Stimulated activated CD8-positive, alpha-beta memory T cell treated with anti-CD3 and anti-CD28 coated beads, Interleukin-4, amount 100 ng/mL, for 4 hours (primary cell): Measurements from ENCODE around the gene C17orf100.

Source experiments
- DNase-seq, 2 donors: peaks; one replicate each; pipeline ENCODE4 v3.0.0-alpha.2; 2020; ENCODE audit warnings: low read depth in 2 of 2, low spot score in 1 of 2

C17orf100 gene

DNA sequence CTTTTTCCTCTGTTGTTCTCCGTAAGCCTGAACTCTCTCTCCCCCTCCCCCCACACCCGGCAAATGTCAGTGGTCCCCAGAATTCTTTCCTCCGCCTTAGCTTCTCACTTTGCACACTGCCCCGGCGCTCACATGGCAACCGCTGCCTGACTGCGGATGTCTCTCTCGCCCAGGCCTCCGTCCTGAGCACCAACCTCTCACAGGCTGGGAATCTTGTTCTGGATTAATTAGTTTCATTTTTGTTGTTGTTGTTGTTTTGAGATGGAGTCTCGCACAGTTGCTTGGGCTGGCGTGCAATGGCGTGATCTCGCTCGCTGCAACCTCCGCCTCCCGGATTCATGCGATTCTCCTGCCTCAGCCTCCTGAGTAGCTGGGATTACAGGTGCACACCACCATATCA, 16.7 kb downstream of the C17orf100 start:
- no peak for DNase-seq

DNA sequence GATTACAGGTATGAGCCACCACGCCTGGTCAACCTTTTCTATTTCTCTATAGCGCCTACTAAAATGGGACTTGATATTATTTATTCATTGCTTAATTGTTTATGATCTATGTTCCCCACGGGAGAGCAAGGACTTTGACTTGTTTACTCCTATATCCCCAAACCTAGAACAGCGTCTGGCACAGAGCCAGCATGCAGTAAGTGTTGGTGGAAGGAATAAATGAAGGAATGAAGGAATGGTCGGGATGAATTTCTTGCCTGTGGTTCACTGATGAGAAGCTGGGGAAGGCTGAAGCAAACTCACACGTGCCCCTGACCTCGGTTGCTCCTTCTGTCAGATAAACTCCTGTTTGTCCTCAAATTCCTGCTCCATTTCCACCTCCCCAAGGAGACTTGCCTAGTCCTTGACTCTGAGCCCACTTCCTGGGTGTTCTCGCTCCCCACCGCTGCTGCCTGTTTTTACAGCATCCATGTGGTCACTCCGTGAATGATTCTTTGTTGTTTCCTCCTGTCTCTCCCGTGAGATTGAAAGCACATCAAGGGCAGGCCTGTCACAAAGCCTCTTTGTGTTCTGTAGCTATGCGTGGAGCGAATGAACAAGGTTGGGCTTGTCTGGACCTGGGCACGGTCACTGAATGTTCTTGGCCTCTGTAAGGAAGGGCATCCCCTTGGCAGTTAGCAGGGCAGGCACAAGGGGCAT, 17.3 kb downstream of the C17orf100 start:
- no peak for DNase-seq

DNA sequence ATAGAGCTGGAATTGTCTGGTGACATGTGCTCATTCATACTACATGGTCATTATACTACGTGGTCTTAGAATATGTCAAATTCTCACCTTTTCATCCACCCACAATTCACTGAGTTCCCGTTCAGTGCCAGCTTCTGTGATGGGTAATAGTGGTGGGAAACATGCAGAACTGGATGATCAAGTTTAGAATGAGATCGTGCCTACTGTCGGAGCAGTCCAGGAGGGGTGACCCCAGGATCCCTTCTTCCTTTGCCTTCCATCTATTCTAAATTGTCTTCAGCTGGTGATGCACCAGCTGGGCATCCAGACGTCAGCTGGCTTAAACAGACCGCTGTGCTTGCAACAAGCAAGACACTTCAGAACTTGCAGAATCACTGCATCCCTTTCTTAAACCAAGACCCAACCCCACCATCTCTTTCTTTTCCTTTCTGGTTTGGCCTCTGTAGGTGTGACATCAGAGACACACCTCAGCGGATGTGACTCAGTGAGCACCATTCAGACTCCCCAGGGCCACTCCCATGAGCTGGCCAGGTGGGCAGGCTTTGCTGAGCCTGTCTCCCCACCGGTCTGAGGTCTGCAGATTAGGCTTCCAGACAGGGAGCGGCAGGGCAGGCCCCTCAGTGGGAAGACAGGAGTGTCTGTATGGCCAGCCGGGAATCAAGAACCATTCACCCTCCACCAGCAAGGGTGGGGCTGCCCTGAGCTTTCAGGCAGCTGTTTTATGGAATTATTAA, 18.1 kb downstream of the C17orf100 start:
- no peak for DNase-seq

DNA sequence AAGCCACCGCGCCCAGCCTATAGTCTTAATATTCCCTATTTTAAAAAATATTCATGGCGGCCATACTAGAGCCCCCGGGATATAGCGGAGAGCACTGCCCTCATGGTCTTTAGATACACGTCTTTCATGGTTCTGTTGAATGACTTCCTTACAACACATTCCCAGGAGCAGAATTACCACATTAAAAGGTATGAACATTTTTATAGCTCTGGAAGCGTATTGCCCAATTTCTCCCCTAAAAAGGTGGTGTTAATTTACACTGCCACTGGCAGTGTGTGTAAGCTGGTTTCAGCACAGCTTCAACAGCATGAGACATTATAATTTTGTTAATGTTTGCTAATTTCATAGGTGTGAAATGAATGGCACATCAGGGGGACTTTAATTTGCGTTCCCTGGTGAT, 19.0 kb downstream of the C17orf100 start:
- DNase-seq: no peak

DNA sequence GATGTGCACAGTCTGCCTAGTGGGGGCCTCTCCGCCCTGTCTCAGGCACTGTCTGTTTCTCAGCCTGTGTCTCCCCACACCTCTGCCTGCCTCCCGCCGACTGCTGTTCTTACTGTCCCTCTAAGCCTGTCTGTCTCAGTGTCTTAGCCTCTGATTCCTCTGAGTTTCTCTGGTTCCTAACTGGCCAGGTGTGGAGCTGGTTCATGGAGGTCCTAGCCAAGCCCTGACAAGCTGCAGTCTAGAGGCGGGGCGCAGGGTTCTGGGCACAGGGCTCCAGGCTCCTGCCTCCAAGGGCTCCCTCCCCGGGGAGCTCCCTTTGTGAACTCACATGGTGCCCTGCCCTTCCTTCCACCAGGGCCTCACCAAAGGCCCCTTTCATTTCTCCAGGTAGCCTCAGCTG, 19.4 kb downstream of the C17orf100 start:
- no peak for DNase-seq

DNA sequence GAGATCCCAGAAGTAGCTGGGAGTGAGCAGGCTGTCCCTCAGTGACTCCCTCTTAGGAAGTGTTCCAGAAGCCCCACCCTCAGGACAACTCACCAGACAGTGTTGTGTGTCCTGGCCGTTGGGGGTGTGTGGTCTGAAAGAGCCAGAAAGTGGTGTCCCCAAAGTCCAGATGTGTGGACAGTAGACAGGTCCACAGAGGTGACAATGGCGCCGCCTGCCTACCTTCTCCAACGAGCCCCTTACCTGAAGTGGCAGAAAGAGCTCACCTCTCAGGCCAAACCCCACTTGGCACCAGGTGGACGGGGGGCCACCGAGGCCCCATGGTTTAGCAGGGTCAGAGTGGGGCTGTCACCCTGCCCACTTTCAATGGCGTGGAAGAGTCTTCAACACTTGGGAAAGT, 19.9 kb downstream of the C17orf100 start:
- no peak for DNase-seq

DNA sequence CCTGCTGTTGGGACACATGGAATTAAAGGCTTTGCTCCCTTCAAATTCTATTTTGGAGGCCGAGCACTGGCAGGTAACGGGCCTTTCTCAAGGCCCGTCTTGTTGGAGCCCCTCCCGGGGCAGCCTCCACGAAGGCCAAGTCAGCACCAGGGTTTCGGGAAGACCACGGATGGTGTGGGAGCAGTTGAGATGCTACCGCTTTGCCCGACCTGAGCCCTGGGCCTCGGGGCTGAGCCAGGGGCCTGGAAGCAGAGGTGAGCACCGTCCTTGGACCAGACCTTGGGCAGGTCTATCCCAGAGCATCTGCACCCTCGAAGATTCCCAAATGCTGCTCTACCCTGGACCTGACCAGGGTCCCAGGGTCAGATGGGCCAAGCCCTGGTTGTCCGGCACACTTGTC, 23.0 kb downstream of the C17orf100 start:
- no peak for DNase-seq

DNA sequence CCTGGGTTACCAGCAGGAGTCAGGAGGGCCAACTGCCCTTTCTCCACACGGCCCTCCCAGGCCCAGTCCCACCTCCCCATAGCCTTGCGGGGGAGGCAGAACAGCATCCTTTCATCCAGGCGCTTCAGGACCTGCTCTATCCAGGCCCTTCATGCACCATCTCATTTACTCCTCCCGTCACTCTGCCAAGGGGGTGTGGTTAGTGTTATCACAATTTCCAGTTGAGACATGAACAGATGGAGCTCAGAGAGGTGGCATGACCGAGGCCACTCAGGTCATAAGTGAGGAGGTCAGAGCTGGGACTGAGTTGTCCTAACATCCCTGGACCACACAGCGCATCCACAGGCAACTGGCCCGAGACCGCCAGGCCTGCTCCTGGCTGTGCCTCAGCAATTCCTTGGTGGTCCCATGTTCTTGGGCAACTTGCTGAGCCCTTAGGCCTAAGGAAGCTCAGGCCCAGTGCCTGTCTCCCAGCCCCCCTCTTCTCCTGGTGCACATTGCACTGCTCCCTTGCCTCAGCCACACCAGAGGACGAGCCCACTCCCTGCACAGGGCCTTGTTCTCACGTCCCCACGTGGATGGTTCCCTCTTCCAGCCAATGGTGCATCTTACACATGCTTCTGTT, 23.8 kb downstream of the C17orf100 start:
- no peak for DNase-seq

DNA sequence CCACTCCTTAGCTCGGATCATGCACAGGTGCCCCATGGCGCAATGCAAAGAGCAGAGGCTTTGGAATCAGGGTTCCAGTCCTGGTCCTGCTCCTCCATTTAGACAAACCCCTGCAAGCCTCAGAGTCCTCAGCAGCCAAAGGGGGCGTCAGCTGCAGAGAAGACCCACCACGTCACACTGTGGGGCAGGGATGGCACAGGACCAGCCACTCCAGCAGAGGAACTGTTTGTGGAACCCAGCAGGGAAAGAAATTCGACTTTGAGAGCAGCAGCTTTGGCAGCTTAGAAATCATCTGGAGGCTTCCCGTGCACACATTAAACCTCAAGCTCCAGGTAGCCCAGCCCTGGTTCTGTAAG, 25.2 kb downstream of the C17orf100 start:
- DNase-seq: no peak

DNA sequence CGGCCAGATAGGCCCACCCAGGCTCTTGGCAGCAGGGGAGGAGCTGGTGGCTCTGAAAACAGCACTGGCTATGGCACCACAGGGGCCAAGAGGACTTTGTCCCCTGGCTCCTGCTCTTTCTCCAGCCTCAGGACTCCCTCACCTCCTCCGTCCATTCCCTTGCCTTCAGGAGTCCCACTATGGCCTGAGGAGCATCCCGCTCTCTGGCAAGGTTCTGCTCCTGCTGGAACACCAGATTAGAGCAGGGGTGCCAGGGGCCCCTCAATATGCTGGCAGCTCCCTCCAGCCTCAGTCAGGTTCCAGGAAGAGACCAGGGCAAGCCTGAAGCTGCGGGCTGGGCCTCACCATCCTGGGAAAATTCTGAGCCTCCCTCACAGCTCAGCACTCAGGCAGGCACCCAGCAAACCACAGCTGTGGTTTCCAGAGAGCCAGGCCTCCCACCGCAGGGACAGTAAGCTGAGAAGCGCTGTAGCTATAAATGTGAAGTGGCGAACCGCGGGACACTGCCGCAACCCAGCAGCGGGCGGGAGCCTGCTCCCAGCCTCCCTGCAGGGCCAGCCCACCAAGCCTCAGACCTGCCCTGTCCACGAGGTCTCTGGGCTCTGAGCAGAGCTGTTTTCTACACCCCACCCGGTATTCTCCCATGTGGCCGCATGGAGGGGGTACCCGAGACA, 25.7 kb downstream of the C17orf100 start:
- DNase-seq: no peak

DNA sequence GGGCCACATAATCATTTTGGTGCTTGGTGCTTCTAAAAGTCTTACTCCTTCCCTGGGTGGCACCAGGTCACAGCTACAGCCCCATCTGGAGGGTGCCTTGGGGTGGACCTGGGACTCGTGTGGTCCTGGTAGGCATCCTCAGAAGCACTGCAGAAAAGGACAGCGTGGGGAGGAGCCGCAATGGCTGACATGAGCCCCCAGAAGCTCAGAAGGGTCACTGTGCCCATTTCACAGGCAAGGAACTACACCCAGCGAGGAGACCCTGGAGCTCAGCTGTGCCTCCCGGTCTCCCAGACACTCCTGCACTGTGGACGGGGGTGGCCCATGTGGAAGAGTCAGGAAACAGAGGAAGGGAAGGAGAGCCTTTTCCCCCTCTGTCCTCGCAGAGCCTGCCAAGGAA, 26.4 kb downstream of the C17orf100 start:
- DNase-seq: no peak

DNA sequence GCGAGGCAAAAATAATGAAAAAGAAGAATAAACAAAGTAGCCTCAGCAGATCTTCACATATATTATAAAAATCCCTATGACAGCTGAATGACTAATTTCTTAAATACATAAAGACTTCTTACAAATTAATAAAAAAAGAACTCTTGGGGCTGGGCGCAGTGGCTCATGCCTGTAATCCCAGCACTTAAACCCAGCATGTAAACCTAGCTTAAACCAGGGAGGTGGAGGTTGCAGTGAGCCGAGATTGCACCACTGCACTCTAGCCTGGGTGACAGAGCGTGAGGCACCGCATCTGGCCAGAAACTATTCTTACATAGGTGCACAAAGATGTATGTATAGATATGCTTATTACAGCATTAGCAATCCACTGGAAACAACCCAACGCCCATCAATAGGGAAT, 27.7 kb downstream of the C17orf100 start:
- no peak for DNase-seq

DNA sequence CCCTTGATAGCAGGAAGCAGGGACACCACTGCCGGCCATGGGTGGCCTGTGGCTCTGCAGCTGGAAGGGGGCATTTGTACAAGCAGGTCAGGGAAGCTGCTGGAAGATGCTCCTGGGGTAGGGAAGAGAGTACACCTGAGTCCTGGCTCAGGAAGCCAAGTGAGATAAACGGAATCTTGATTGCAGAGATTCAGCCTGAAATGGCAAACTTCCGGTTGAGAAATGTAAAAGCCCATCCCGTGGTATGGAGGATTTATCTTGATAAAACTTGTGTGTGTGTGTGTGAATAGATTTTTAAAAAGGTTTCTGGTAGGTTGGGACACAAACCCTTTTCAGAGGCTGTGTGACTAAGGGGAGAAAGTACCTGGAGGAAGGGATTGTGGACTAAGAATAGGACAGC, 29.6 kb downstream of the C17orf100 start:
- DNase-seq: no peak

DNA sequence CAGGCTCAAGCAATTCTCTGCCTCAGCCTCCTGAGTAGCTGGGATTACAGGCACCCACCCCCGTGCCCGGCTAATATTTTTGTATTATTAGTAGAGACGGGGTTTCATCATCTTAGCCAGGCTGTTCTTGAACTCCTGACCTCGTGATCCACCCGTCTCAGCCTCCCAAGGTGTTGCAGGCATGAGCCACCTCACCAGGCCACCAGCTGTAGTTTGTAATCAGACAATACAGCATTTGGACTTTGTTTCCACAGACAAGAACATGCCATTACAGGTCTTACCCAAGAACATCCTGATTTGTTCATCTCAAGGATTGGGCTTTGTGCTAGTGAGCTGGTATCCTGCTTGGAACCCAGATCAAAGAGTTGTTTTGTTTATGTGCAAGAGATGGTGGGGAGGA, 30.1 kb downstream of the C17orf100 start:
- DNase-seq: no peak

DNA sequence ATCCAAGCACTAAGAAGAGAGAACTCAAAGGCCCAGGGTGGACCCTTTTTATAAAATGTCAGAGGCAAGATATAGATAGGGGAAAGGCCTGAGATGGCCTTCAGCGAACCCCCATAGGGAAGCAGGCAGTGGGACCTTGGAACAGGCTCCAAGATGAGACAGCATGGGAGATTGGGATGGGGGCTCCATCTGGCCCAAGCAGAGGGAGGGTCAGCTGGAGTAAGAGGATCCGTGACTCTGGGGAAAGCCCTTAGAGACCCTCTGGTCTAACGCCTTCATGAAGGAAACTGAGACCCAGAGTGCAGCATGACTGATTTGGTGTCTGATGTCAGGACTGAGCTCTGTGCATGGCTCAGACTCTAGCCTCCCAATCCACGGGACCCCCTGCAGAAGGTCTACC, 30.8 kb downstream of the C17orf100 start:
- DNase-seq: no peak

DNA sequence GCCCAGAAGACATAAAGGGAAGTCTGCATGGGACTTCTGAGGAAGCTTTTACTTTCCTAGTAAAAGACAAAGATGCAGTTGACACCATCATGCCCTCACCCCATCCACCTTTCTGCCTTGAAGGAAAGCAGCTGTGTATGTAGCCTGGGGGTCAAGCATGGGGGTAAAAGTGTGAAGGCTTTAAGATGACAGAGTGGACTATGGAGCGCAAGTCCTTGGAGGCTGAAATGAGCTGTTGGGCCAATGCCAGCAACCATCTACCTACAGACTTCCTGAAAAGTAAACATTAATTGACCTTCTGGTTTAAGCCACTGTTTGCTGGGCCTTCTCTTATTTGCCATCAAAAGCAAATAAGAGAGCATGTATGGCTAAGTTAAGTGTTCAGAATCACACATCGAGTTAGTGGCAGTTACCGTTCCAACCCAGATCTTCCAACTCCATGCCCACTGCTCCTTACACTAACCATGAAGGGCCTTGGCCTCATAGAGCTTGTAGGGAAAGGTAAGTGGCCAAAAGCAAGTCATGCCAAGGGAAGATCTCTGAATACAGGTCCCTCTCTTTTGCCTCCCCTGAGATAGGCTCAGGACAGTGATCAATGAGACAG, 31.6 kb downstream of the C17orf100 start:
- DNase-seq: no peak

DNA sequence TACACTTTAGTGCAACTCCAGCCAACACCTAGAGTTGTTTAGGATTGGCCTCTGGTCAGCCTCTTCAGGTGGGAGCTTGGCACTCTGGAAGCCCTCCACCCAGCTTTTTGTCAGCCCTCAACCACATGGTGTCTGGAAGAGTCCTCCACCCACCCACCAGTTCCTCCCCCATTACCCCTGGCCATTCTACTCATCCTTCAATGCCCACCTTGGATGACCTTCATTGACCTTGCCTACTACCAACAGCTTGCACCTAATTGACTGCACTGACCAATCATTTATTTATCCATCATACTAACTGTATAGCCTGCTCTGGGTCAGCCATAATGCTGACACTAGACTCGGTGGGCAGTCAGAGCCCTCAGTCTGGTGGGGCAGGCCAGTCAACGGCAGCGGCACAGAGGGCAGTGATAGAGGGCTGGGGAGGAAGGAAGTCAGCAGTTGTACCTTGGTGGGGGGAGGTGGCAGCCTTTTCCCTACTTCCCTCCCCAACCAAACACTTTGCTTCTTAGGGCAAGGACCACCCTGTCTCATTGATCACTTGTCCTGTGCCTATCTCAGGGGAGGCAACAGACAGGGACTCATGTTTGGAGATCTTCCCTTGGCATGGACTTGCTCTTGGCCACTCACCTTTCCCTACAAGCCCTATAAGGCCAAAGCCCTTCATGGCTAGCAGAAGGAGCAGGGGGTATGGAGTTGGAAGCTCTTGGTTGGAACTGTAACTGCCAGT, 32.3 kb downstream of the C17orf100 start:
- no peak for DNase-seq

DNA sequence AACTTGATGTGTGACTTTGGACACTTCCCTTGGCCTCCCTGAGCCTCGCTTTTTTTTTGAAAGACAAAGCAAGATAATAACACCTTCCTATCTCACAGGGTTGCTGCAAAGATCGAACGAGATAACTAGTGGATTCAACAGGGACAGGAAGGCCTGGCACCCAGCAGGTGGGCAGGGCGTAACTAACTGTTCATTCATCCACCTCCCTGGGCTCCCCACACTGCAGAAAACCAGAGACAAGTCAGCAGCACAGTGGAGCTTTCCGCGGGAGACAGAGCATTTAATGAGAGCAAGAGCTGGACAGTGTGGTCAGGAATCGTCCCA, 32.9 kb downstream of the C17orf100 start:
- no peak for DNase-seq

DNA sequence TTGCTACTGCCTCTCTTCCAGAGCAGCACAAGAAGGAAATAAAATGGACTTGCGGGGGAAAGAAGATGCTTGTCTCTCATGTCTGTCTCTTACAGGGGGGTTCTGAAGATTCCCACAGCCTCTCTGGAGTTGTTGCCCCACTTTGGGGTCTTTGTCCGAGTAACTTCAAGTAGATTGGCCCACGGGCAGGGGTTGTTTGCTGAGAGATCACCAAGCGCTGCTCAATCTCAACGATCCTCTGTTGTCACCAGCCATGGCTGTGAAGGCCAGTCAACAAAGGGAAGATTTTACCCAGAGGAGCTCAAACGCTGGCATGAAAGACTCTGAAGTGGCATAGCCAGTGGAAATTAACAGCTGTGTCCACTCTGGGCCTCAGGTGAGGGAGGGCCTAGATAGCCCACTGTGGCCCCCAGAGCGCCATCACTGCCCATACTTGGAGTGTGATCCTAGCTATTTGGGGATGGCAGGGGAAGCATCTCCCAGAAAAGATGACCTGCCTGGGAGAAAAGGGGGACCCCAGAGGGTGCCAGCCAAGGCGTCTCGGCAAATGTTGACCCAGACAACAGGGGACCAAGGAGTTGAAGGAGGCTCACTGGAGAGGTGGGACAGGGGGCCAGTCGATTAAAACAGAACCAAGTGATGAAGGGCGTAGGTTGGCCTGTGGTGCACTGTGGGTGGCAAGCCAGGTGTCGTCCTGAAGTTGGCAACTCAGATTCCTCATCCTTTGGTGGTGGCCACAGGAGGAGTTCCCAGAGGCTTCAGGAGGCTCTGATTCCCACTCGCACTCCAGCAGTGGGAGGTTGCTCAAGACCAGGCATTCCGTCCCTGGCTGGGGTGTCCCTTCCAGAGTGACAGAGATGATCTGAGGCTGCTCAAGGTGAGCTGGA, 33.6 kb downstream of the C17orf100 start:
- DNase-seq: no peak

DNA sequence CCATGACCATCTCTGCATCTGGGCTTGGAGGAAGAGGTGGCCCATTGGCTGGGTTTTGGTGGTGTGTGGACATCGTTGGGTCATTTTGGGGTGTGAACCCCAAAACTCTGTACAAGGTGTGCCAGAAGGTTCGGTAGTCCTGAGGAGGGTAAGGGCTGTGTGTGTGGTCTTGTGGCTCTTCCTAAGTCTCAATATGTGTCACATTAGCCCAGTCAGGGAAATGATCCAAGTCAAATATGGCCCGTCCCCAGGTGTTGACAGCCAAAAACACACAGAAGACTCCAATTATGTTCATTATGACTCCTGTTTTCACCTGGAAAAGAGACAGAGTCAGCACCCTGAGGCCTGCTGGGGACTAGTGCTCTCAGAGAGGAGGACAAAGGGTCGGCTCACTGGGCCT, 34.5 kb downstream of the C17orf100 start:
- no peak for DNase-seq
